BE2C (cell line): ENCODE data around the gene HCN3. TPM values are rescaled to one million over a fixed set of nuclear protein-coding genes. Genes with fewer than 3 reads are reported as not detected.
"Not testable (repeated sequence)": the region's sequence is repeated elsewhere in the genome, so short reads cannot be mapped to it uniquely, and the experiment has no call there.

Experiments
- DNase-seq: peaks from one replicate; pipeline ENCODE4 v3.0.0-alpha.2; 2020
- H3K27me3 ChIP-seq: fragments of 250-450 bp; sonication (Bioruptor Pico); 2 replicates; pipeline ENCODE4 v1.5.1; 2020; ENCODE audit warnings: mild to moderate bottlenecking
- H3K36me3 ChIP-seq: fragments of 250-450 bp; sonication (Bioruptor Pico); 2 replicates; pipeline ENCODE4 v1.5.1; 2020; ENCODE audit warnings: mild to moderate bottlenecking
- H3K4me1 ChIP-seq: fragments of 250-450 bp; sonication (Bioruptor Pico); 2 replicates; pipeline ENCODE4 v1.5.1; 2020
- H3K4me3 ChIP-seq: 2 replicates; pipeline ENCODE4 v1.5.1; 2011; ENCODE audit warnings: low read depth, low read length
- H3K9me3 ChIP-seq: fragments of 250-450 bp; sonication (Bioruptor Pico); 2 replicates; pipeline ENCODE4 v1.5.1; 2020
- CTCF ChIP-seq: IDR thresholded peaks from 2 replicates; pipeline ENCODE4 v1.5.1; 2012; ENCODE audit warnings: mild to moderate bottlenecking, low read depth, low read length
- polyA plus RNA-seq: library from polyadenylated mRNA; unstranded; fragments of >200 nt; gene quantifications from one replicate; pipeline ENCODE4 v1.2.1, GENCODE V29; 2012; ENCODE audit warnings: low read depth, missing spikeins; ENCODE audit not compliant: insufficient read length, insufficient read depth

HCN3 gene
- polyA plus RNA-seq: 10.0 TPM

DNA sequence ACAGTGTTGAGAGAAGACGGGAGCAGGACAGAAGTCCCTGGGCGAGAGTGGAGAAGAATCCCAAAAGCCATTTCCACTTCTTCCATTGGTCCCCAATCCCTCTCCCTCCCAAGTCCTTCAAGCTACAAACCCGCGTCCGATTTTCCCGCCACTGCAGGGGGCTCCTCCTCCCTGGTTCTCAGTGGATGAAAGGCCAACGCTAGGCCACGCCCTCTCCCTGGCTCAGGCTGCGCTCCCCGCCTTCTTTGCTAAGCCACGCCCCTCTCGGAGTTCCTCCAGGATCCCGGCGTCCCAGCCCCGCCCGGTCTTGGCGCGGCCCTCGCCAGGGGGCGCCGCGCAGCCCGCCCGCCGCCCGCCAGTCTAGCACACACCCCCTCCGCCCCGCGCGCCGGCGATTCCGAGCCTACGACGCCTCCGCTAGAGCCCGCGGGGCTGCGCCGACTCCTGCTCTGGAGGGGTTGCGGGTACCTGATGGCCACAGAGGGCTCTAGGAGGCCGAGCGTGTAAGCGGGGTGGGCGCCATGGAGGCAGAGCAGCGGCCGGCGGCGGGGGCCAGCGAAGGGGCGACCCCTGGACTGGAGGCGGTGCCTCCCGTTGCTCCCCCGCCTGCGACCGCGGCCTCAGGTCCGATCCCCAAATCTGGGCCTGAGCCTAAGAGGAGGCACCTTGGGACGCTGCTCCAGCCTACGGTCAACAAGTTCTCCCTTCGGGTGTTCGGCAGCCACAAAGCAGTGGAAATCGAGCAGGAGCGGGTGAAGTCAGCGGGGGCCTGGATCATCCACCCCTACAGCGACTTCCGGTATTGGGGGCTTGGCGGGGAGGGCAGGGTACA is at the start of gene HCN3:
Gene HCN3 (plus strand): TSS at position 394 of the 832 bp plus-strand sequence. CDS start 128 bp downstream, at position 522.
- Histone ChIP-seq H3K36me3 (no peaks in the 10 kb centered on the region), H3K9me3 (no peaks in the 10 kb centered on the region)

GRCh38 chr1:155228096-155228427 is 49.2 kb upstream of the HCN3 start:
- Histone ChIP-seq H3K9me3 (no peaks in the 10 kb centered on the region), H3K36me3 (peaks cover 4% of the 10 kb centered on the region; the same call in 1 of the 2 replicates), H3K27me3 (no peaks in the 10 kb centered on the region), H3K4me3 (peak overlapping the region; percentile 61), H3K4me1 (peaks cover 8% of the 10 kb centered on the region)
- DNase-seq: no peak
- TF ChIP-seq CTCF: no peak

More for the DNA sequence above, at the start of gene HCN3:
- peaks cover 3% of the 10 kb centered on the region for H3K4me1 ChIP-seq
- no peaks in the 10 kb centered on the region for H3K27me3 ChIP-seq
- peak within 1 kb of the TSS; percentile 86 for H3K4me3 ChIP-seq
- DNase-seq: peak; percentile 100
- TF ChIP-seq CTCF: peak; percentile 28

- not testable (repeated sequence) for H3K4me3 ChIP-seq, H3K4me1 ChIP-seq, DNase-seq, H3K27me3 ChIP-seq, H3K36me3 ChIP-seq, H3K9me3 ChIP-seq
Measured at GRCh38 chr1:155231302-155231701, 46.0 kb upstream of the HCN3 start.

GRCh38 chr1:155232001-155232978 is 45.0 kb upstream of the HCN3 start:
- DNase-seq, H3K4me3 ChIP-seq, H3K36me3 ChIP-seq, H3K9me3 ChIP-seq, H3K4me1 ChIP-seq, H3K27me3 ChIP-seq: not testable (repeated sequence)

DNA sequence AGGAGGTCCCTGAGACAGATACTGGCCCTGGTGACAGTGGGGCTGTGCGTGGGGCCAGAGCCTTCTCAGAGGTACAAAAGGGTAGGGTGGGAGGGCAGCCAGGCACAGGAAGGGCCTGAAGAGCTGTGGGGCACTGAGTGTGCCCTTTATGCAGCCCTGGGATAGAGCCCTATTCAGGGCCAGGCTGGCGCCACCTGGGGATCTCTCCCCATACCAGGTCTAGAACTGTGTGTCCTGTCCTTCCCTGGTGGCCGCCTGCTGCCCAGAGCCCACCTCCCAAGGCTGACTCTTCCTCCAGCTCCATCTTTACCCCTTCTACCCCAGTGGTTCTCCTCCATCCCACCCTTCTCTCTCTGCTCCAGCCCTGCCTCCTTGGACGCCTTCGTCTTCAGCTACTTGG is 43.8 kb upstream of the HCN3 start:
- not testable (repeated sequence) for H3K36me3 ChIP-seq, H3K4me1 ChIP-seq, H3K9me3 ChIP-seq, H3K27me3 ChIP-seq, H3K4me3 ChIP-seq, DNase-seq

DNA sequence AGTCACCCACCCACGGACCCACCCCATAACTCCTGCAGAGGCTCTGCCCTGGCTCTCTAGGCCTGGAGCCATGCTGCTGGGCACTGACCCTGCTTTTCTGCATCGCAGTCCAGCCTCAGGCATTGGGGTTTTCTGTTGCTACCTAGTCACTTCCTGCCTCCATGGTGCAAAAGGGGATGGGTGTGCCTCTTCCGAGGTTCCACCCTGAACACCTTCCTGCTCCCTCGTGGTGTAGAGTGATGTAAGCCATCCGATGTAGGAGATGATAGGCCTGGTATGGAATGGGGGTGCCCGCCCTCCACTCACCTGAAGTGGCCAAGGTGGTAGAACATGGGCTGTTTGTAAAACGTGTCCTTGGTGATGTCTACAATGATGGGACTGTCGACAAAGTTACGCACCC is 41.9 kb upstream of the HCN3 start:
- DNase-seq, H3K9me3 ChIP-seq, H3K4me3 ChIP-seq, H3K27me3 ChIP-seq, H3K4me1 ChIP-seq, H3K36me3 ChIP-seq: not testable (repeated sequence)

GRCh38 chr1:155236451-155236850 is 40.8 kb upstream of the HCN3 start:
- H3K4me1 ChIP-seq: no peaks in the 10 kb centered on the region
- no peak overlapping the region for H3K4me3 ChIP-seq
- peaks cover 5% of the 10 kb centered on the region for H3K36me3 ChIP-seq
- no peak for TF ChIP-seq CTCF
- no peaks in the 10 kb centered on the region for H3K9me3 ChIP-seq
- no peak for DNase-seq
- no peaks in the 10 kb centered on the region for H3K27me3 ChIP-seq
